Gastroesophageal sphincter (tissue), 3 donors: ENCODE results near the gene VSTM4.

ENCODE experiments used
- EP300 ChIP-seq: sonication (generic); formaldehyde crosslinking; IDR thresholded peaks from one replicate; pipeline ENCODE4 v1.6.1; 2017; ENCODE audit warnings: antibody characterized with exemption, mild to moderate bottlenecking
- POLR2A ChIP-seq, 2 donors: fragments of 450-650 bp; IDR thresholded peaks; one replicate each; pipeline ENCODE4 v1.6.1; 2017; ENCODE audit warnings: antibody characterized with exemption in 2 of 2, mild to moderate bottlenecking in 2 of 2, moderate library complexity in 1 of 2
- POLR2AphosphoS5 ChIP-seq: sonication (generic); formaldehyde crosslinking; IDR thresholded peaks from one replicate; pipeline ENCODE4 v1.6.1; 2017; ENCODE audit warnings: antibody characterized with exemption
- TF ChIP-seq, protein P1 (sequence below), 4 experiments: fragments of 200-600 bp in 2 of 4; fragments of 450-650 bp in 2 of 4; sonication (generic) in 1 of 4; IDR thresholded peaks; one replicate each; pipeline ENCODE4 v1.5.1; 2017 to 2019; ENCODE audit warnings: antibody characterized with exemption in 4 of 4, mild to moderate bottlenecking in 2 of 4, moderate library complexity in 2 of 4

DNA sequence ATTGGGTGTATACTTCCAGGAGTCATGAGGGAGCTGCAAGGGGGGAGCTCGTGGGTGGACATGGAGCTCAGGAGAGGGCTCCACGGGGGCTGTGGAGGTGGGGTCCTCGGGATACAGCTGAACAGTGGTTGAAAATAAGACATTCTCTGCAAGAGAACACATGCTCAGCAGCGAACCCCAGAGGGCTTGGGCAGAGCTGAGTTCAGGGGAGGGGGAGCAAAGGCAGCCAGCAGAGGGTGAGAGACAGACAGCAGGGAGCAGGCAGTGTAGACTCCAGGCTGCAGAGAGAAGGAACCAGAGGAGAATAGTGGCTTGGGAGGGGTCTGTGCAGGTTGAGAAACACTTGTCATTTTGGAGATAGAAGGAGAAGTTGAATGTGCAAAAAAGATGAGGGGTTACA, 102.7 kb downstream of the VSTM4 start:
- TF ChIP-seq, protein P1, sequence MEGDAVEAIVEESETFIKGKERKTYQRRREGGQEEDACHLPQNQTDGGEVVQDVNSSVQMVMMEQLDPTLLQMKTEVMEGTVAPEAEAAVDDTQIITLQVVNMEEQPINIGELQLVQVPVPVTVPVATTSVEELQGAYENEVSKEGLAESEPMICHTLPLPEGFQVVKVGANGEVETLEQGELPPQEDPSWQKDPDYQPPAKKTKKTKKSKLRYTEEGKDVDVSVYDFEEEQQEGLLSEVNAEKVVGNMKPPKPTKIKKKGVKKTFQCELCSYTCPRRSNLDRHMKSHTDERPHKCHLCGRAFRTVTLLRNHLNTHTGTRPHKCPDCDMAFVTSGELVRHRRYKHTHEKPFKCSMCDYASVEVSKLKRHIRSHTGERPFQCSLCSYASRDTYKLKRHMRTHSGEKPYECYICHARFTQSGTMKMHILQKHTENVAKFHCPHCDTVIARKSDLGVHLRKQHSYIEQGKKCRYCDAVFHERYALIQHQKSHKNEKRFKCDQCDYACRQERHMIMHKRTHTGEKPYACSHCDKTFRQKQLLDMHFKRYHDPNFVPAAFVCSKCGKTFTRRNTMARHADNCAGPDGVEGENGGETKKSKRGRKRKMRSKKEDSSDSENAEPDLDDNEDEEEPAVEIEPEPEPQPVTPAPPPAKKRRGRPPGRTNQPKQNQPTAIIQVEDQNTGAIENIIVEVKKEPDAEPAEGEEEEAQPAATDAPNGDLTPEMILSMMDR (IDR thresholded peaks at IDR 0.05): no peak
- TF ChIP-seq POLR2A (IDR thresholded peaks at IDR 0.05): no peak
- TF ChIP-seq POLR2AphosphoS5: no peak
- no peak for TF ChIP-seq EP300
